NT2/D1 (cell line): ENCODE data around the gene CCDC43.
"Not testable (repeated sequence)": the region's sequence is repeated elsewhere in the genome, so short reads cannot be mapped to it uniquely, and the experiment has no call there.

Experiments
- DNase-seq: peaks from one replicate; pipeline ENCODE4 v3.0.0-alpha.2; 2011; ENCODE audit warnings: low read depth, low spot score
- H3K27me3 ChIP-seq: 2 replicates; pipeline ENCODE4 v1.6.0; 2011; ENCODE audit warnings: mild to moderate bottlenecking; ENCODE audit not compliant: insufficient read length, insufficient read depth
- H3K36me3 ChIP-seq: 2 replicates; pipeline ENCODE4 v1.6.1; 2011; ENCODE audit warnings: mild to moderate bottlenecking, low read length, mixed read lengths; ENCODE audit not compliant: insufficient read depth, insufficient read length
- H3K4me1 ChIP-seq: 2 replicates; pipeline ENCODE4 v1.5.1; 2011; ENCODE audit not compliant: insufficient read depth, insufficient read length
- H3K4me3 ChIP-seq: 2 replicates; pipeline ENCODE4 v1.5.1; 2011; ENCODE audit warnings: low read depth; ENCODE audit not compliant: insufficient read length
- H3K9ac ChIP-seq: 2 replicates; pipeline ENCODE4 v1.6.0; 2011; ENCODE audit warnings: low read depth; ENCODE audit not compliant: insufficient read length
- H3K9me3 ChIP-seq: 2 replicates; pipeline ENCODE4 v1.5.1; 2011; ENCODE audit warnings: mild to moderate bottlenecking, low read length; ENCODE audit not compliant: insufficient read depth
- SUZ12 ChIP-seq: IDR thresholded peaks from 2 replicates; pipeline ENCODE4 v1.6.1; 2011; ENCODE audit not compliant: insufficient read length, insufficient read depth; ENCODE audit errors: extremely low read depth
- YY1 ChIP-seq: IDR thresholded peaks from 2 replicates; pipeline ENCODE4 v1.6.1; 2011; ENCODE audit not compliant: insufficient read length, insufficient read depth
- ZNF274 ChIP-seq: IDR thresholded peaks from 2 replicates; pipeline ENCODE4 v1.6.1; 2011; ENCODE audit warnings: mild to moderate bottlenecking, low read depth, low read length

CCDC43 gene

DNA sequence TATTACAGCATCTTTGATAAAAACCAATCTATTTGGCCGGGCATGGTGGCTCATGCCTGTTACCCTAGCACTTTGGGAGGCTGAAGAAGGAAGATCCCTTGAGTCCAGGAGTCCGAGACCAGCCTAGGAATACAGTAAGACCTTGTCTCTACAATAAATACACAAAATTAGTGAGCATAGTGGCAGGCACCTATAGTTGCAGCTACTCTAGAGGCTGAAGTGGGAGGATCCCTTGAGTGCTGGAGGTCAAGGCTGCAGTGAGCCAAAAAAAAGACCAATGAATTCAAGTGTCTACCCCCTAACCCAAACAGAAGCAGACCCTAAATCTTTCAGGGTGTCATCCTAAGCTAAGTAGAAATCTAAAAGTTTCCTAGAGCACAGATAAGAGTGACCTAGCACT lies 40.6 kb downstream of the CCDC43 start:
- Histone ChIP-seq H3K4me3 (no peak overlapping the region), H3K9me3 (no peaks in the 10 kb centered on the region), H3K27me3 (peaks cover 4% of the 10 kb centered on the region), H3K9ac (no peak overlapping the region), H3K4me1 (no peaks in the 10 kb centered on the region), H3K36me3 (no peaks in the 10 kb centered on the region)
- DNase-seq, result no peak
- TF ChIP-seq YY1, result no peak
- no peak for TF ChIP-seq ZNF274
- TF ChIP-seq SUZ12, result no peak

DNA sequence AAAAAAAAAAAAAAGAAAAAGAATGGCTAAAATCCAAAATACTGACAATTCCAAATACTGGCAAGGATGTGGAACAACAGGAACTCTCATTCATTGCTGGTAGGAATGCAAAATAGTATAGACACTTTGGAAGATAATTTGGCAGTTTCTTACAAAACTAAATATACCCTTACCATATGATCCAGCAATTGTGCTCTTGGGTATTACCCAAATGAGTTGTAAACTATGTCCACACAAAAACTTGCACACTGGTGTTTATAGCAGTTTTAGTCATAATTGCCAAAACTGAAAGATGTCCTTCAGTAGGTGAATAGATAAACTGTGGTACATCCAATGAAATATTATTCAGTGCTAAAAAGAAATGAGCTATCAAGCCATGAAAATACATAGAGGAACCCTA lies 41.8 kb downstream of the CCDC43 start:
- DNase-seq, result no peak
- Histone ChIP-seq H3K9ac (no peak overlapping the region), H3K4me1 (no peaks in the 10 kb centered on the region), H3K9me3 (no peaks in the 10 kb centered on the region), H3K27me3 (no peaks in the 10 kb centered on the region), H3K4me3 (no peak overlapping the region), H3K36me3 (no peaks in the 10 kb centered on the region)
- no peak for TF ChIP-seq SUZ12
- no peak for TF ChIP-seq YY1
- no peak for TF ChIP-seq ZNF274

GRCh38 chr17:44646280-44646679 lies 43.3 kb downstream of the CCDC43 start:
- H3K4me1 ChIP-seq, result no peaks in the 10 kb centered on the region
- no peaks in the 10 kb centered on the region for H3K27me3 ChIP-seq
- no peak overlapping the region for H3K4me3 ChIP-seq
- H3K36me3 ChIP-seq, result no peaks in the 10 kb centered on the region
- DNase-seq, result no peak
- no peaks in the 10 kb centered on the region for H3K9me3 ChIP-seq
- no peak overlapping the region for H3K9ac ChIP-seq
- TF ChIP-seq YY1, result no peak
- no peak for TF ChIP-seq SUZ12
- TF ChIP-seq ZNF274, result no peak

DNA sequence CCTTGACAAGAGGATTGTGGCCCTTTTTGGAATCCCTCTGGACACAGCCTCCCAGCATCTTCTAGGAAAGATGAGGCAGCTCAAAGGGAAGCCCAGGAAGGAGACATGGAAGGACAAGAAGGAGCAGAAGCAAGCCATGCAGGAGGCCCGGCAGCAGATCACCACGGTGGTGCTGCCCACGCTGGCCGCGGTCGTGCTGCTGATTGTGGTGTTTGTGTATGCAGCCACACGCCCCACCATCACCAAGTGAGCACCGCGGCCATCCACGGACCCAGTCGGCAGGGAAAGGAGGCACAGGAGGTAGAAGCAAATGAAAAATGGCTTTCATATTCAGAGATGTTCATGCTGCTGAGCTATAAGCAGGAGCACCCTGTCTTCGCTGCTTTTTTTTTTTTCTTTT lies 44.2 kb downstream of the CCDC43 start:
- Histone ChIP-seq H3K27me3 (no peaks in the 10 kb centered on the region), H3K9ac (no peak overlapping the region), H3K36me3 (no peaks in the 10 kb centered on the region), H3K9me3 (no peaks in the 10 kb centered on the region), H3K4me3 (no peak overlapping the region), H3K4me1 (no peaks in the 10 kb centered on the region)
- DNase-seq, result no peak
- TF ChIP-seq YY1, result no peak
- no peak for TF ChIP-seq ZNF274
- TF ChIP-seq SUZ12, result no peak

DNA sequence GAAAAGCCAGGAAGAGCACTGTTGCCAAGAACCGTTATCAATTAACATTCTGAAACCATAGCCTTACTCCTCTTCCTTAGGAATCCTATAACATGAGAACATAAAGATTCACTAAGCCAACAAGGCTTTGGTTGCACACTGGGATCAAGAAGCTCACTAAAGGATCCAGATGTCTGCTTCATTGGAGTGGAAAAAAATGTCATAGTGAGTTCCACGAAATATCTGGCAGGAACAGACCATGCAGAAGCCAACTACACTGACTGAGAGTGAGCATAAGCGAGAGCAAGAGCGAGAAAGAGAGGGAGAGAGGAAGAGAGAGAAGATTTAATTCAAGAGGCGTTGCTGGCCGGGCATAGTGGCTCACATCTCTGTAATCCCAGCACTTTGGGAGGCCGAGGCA lies 46.7 kb downstream of the CCDC43 start:
- no peaks in the 10 kb centered on the region for H3K4me1 ChIP-seq
- no peak for DNase-seq
- H3K9me3 ChIP-seq, result no peaks in the 10 kb centered on the region
- no peak overlapping the region for H3K4me3 ChIP-seq
- H3K36me3 ChIP-seq, result no peaks in the 10 kb centered on the region
- no peak for TF ChIP-seq YY1
- TF ChIP-seq ZNF274, result no peak
- no peak for TF ChIP-seq SUZ12
- no peak overlapping the region for H3K9ac ChIP-seq
- no peaks in the 10 kb centered on the region for H3K27me3 ChIP-seq

DNA sequence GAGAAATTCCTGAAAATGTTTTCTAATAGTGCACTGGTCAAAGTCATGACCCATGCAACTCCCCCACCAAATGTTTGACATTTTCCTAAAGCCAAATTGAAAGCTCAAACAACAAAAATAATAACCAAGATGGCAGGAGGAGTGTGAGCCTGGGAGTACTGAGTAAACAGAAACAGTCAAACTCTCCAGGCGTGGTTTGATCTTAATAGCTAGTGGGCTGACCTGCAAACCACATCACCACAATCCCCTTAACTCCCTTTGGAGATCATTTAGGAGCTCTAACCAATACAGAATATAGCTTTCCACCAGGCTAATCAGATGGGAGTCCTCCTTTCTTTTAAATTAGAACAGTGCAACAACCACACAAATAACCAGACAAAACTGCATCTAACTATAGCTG lies 52.5 kb downstream of the CCDC43 start:
- no peaks in the 10 kb centered on the region for H3K4me1 ChIP-seq
- H3K9me3 ChIP-seq, result no peaks in the 10 kb centered on the region
- no peaks in the 10 kb centered on the region for H3K36me3 ChIP-seq
- TF ChIP-seq YY1 (no peak), SUZ12 (no peak), ZNF274 (no peak)
- no peak overlapping the region for H3K4me3 ChIP-seq
- H3K27me3 ChIP-seq, result no peaks in the 10 kb centered on the region
- no peak for DNase-seq
- no peak overlapping the region for H3K9ac ChIP-seq

DNA sequence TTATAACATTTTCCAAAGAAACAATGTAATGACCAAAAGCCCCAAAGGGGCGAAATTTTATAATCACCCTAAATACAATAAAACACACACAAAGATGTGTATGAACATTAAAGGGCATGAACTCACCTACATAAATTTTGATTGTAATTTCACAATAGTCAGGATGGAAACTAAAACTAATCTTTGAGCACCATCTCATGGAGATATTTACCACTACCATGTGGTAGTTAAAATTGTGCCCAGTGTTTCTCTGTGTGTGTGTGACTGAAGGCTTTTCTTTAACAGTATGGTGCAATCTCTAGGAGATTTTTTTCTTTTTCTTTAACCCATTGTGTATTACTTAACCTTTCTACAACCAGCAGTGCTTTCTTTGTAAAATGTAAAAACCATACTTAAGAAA lies 53.0 kb downstream of the CCDC43 start:
- H3K9ac ChIP-seq, result no peak overlapping the region
- DNase-seq, result no peak
- no peaks in the 10 kb centered on the region for H3K4me1 ChIP-seq
- H3K27me3 ChIP-seq, result no peaks in the 10 kb centered on the region
- H3K36me3 ChIP-seq, result no peaks in the 10 kb centered on the region
- H3K4me3 ChIP-seq, result no peak overlapping the region
- TF ChIP-seq SUZ12, result no peak
- no peak for TF ChIP-seq YY1
- no peak for TF ChIP-seq ZNF274
- no peaks in the 10 kb centered on the region for H3K9me3 ChIP-seq

DNA sequence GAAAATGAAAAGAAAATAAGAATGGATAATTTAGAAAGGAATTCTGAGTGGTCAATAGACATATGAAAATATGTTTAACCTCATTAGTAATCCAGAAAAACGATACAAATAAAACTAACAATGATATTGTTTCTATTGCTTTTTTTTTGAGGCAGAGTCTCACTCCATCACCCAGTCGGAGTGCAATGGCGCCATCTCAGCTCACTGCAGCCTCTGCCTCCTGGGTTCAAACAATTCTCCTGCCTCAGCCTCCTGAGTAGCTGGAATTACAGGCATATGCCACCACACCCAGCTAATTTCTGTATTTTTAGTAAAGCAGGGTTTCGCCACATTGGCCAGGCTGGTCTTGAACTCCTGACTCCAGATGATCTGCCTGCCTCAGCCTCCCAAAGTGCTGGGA lies 55.2 kb downstream of the CCDC43 start:
- not testable (repeated sequence) for H3K4me3 ChIP-seq, H3K36me3 ChIP-seq, H3K4me1 ChIP-seq, DNase-seq, H3K27me3 ChIP-seq, H3K9me3 ChIP-seq, H3K9ac ChIP-seq
